Breast epithelium (tissue), 4 donors: ENCODE data around the gene GPBAR1. TPM values are rescaled to one million over a fixed set of nuclear protein-coding genes. Genes with fewer than 3 reads are reported as not detected.
A peak's percentile ranks its signal among the peaks of the same experiment; 100 is the strongest.

ENCODE experiments used
- DNase-seq, 2 donors: peaks; one replicate each; pipeline ENCODE4 v3.0.0-alpha.2; 2019; ENCODE audit warnings: low spot score in 2 of 2
- H3K27ac ChIP-seq, 2 donors: fragments of 200-600 bp; sonication (generic) in 1 of 2; one replicate each; pipeline ENCODE4 v1.5.1; 2016 to 2019; ENCODE audit warnings: mild to moderate bottlenecking in 1 of 2
- H3K27me3 ChIP-seq, 2 donors: fragments of 200-600 bp; sonication (generic) in 1 of 2; one replicate each; pipeline versions ENCODE4 v1.5.1 to v1.6.0; 2017 to 2019; ENCODE audit warnings: control low read depth in 1 of 2, mild to moderate bottlenecking in 1 of 2
- H3K36me3 ChIP-seq: fragments of 200-600 bp; one replicate; pipeline ENCODE4 v1.5.1; 2019
- H3K4me1 ChIP-seq, 2 donors: fragments of 200-600 bp; sonication (generic); one replicate each; pipeline ENCODE4 v1.5.1; 2016 to 2019; ENCODE audit warnings: control low read depth in 1 of 2
- H3K4me3 ChIP-seq, 3 donors: fragments of 200-600 bp; sonication (generic); 1 replicate in 2 of 3; 2 replicates in 1 of 3; pipeline ENCODE4 v1.5.1; 2016 to 2019; ENCODE audit warnings: mild to moderate bottlenecking in 3 of 3, moderate library complexity in 2 of 3
- H3K9me3 ChIP-seq, 2 donors: fragments of 200-600 bp; sonication (generic) in 1 of 2; one replicate each; pipeline ENCODE4 v1.5.1; 2016 to 2019; ENCODE audit warnings: control low read depth in 1 of 2
- POLR2A ChIP-seq: fragments of 450-650 bp; IDR thresholded peaks from one replicate; pipeline ENCODE4 v1.6.1; 2016; ENCODE audit warnings: antibody characterized with exemption, mild to moderate bottlenecking, moderate library complexity
- POLR2AphosphoS5 ChIP-seq, 3 donors: sonication (generic); formaldehyde crosslinking; IDR thresholded peaks; one replicate each; pipeline ENCODE4 v1.6.1; 2017; ENCODE audit warnings: antibody characterized with exemption in 3 of 3
- intact Hi-C: fragments of 100-400 bp; cut with DNase I; formaldehyde crosslinking; loops from one replicate; pipeline ENCODE4 v1.15.1; 2023; ENCODE audit warnings: low total_unique reads
- total RNA-seq, 3 donors: library from RNA; depleted of rRNA; stranded (reverse); fragments of >200 nt; gene quantifications; one replicate each; pipeline ENCODE4 v1.1.0, GENCODE V29; 2016
- TF ChIP-seq, protein P1 (sequence below), 3 donors: fragments of 450-650 bp; IDR thresholded peaks; one replicate each; pipeline ENCODE4 v1.5.1; 2016 to 2017; ENCODE audit warnings: antibody characterized with exemption in 3 of 3, mild to moderate bottlenecking in 3 of 3, moderate library complexity in 3 of 3

GPBAR1 gene
- total RNA-seq, 3 donors from 2014 or later = 5.2 to 22.2 (median 8.5) TPM

GRCh38 chr2:218290316-218291261, 29.8 kb downstream of the GPBAR1 start:
- Histone ChIP-seq H3K27me3 (no peaks in the 10 kb centered on the region), H3K9me3 (no peaks in the 10 kb centered on the region), H3K36me3 (no peaks in the 10 kb centered on the region), H3K4me1 (peaks cover 9 to 38% of the 10 kb centered on the region in 2 donors), H3K4me3 (peak overlapping the region; percentile 72 to 94 (median 82)), H3K27ac (peak overlapping the region; percentile 97 to 99)
- TF ChIP-seq POLR2AphosphoS5 (IDR thresholded peaks at IDR 0.05) (no peak), POLR2A (no peak)
- TF ChIP-seq, protein P1, sequence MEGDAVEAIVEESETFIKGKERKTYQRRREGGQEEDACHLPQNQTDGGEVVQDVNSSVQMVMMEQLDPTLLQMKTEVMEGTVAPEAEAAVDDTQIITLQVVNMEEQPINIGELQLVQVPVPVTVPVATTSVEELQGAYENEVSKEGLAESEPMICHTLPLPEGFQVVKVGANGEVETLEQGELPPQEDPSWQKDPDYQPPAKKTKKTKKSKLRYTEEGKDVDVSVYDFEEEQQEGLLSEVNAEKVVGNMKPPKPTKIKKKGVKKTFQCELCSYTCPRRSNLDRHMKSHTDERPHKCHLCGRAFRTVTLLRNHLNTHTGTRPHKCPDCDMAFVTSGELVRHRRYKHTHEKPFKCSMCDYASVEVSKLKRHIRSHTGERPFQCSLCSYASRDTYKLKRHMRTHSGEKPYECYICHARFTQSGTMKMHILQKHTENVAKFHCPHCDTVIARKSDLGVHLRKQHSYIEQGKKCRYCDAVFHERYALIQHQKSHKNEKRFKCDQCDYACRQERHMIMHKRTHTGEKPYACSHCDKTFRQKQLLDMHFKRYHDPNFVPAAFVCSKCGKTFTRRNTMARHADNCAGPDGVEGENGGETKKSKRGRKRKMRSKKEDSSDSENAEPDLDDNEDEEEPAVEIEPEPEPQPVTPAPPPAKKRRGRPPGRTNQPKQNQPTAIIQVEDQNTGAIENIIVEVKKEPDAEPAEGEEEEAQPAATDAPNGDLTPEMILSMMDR (IDR thresholded peaks at IDR 0.05) = no peak
- no peak for DNase-seq
- intact Hi-C loops = no loop called here

DNA sequence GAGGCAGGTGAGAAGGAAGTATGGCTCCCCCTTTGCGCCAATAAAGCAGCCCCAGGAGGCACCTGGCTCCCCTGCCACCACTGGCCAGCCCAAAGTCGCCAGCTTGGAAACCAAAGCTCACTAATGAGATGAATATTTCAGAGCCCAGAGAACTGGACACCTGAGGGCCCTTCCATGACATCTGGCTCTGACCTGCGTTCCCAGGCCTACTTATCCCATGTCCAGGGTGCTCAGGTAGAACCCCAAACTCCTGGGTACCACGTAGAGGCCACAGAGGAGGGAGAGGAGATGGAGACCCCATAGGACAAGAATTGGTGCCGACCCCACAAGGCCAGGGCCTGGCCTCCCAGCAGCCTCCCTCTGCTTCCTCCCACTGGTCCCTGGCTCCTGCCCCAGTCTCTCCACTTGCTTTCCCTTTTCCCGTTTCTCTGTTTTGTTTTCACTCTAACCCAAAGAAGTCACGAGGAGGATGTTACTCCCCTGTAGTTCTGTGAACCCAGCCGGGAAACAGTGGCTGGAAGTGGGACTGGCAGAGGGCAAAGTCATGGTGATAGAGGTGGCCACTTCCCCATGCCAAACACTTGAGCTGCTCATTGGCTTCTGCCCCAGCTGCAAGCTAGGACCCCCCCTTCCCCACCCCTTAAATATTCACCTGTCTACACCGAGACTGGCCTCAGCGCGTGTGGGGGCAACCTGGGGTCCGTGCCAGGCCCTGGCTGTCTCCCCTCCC, 30.7 kb downstream of the GPBAR1 start:
- Histone ChIP-seq H3K4me3 (peak overlapping the region; percentile 72 to 94 (median 82)), H3K9me3 (no peaks in the 10 kb centered on the region), H3K4me1 (peaks cover under 1 to 29% of the 10 kb centered on the region in 2 donors), H3K27me3 (no peaks in the 10 kb centered on the region), H3K27ac (peak overlapping the region; percentile 97 to 99), H3K36me3 (no peaks in the 10 kb centered on the region)
- TF ChIP-seq POLR2A (no peak), POLR2AphosphoS5 (IDR thresholded peaks at IDR 0.05) (no peak)
- TF ChIP-seq, protein P1 (IDR thresholded peaks at IDR 0.05) = no peak
- DNase-seq = no peak
- intact Hi-C loops = loop anchor here (2.0 kb wide), 1 partner anchor 105 kb away; no protein-coding TSS in a partner anchor

GRCh38 chr2:218292048-218293014, 31.5 kb downstream of the GPBAR1 start, which contains the start of gene TMBIM1:
Gene TMBIM1 (minus strand): TSS chr2:218292503. CDS start chr2:218282141, 10,362 bp downstream.
- peak within 1 kb of the TSS; percentile 97 to 99 for H3K27ac ChIP-seq
- no peaks in the 10 kb centered on the region for H3K36me3 ChIP-seq
- no peaks in the 10 kb centered on the region for H3K9me3 ChIP-seq
- intact Hi-C loops = loop anchor here (2.0 kb wide), 1 partner anchor 104 kb away; no protein-coding TSS in a partner anchor
- peak within 1 kb of the TSS; percentile 72 to 94 (median 82) for H3K4me3 ChIP-seq
- DNase-seq = peak; percentile 70 to 73
- H3K27me3 ChIP-seq = no peaks in the 10 kb centered on the region
- TF ChIP-seq, protein P1 (IDR thresholded peaks at IDR 0.05) = peak in 1 of 3 donors; percentile 91
- TF ChIP-seq POLR2A = peak; percentile 24
- peak; percentile 51 to 75 (median 68) for TF ChIP-seq POLR2AphosphoS5 (IDR thresholded peaks at IDR 0.05)
- H3K4me1 ChIP-seq = peaks cover 0 to 28% of the 10 kb centered on the region in 2 donors

DNA sequence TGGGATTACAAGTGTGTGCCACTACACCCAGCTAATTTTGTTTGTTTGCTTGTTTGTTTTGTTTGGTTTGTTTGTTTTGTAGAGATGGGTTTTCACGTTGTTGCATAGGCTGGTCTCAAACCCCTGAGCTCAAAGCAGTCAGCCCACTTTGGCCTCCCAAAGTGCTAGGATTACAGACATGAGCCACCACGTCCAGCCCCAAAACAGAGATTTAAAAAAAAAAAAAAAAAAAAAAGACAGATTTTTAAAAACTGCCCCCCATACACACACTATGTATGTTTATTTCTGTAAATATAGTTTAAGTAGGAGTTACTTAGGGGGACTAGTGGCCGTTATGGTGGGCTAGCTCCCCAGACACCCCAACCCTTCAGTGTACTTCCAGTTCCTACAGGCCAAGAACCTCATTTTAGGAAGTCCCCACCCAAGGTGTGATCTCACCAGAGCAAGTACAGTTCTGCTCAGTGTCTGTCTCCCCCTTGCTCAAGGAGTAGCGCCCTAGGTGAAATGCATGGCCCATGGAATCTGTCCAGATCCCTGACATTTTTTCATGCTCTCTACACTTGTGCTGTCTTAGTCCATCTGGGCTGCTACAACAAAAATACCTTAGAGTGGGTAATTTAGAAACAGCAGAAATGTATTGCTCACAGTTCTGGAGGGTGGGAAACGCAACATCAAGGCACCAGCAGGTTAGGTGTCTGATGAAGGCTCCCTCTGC, 33.1 kb downstream of the GPBAR1 start:
- DNase-seq = no peak
- H3K36me3 ChIP-seq = no peaks in the 10 kb centered on the region
- H3K27me3 ChIP-seq = no peaks in the 10 kb centered on the region
- no peaks in the 10 kb centered on the region for H3K9me3 ChIP-seq
- no peak for TF ChIP-seq POLR2AphosphoS5 (IDR thresholded peaks at IDR 0.05)
- no peak for TF ChIP-seq POLR2A
- TF ChIP-seq, protein P1 (IDR thresholded peaks at IDR 0.05) = no peak
- intact Hi-C loops = loop anchor here (2.0 kb wide), 1 partner anchor 103 kb away; no protein-coding TSS in a partner anchor
- H3K4me1 ChIP-seq = peaks cover 0 to 28% of the 10 kb centered on the region in 2 donors
- peak overlapping the region in 1 of 2 donors; percentile 70 for H3K27ac ChIP-seq
- H3K4me3 ChIP-seq = no peak overlapping the region
